Hematopoietic multipotent progenitor cell treated with erythropoietin and hydrocortisone succinate and interleukin-3 and kit ligand, for 8 days (in vitro differentiated cells): ENCODE results near the gene EVPL.
A peak's percentile ranks its signal among the peaks of the same experiment; 100 is the strongest.
"Not testable (repeated sequence)": the region's sequence is repeated elsewhere in the genome, so short reads cannot be mapped to it uniquely, and the experiment has no call there.

Experiments used
- DNase-seq: peaks from one replicate; pipeline ENCODE4 v3.0.0-alpha.2; 2015

The EVPL gene

GRCh38 chr17:76027159-76027839 is at the start of gene EVPL:
TSS of gene EVPL (minus strand) at chr17:76027306. CDS start at chr17:76027198, 108 bp downstream.
- peak; percentile 86 for DNase-seq

- no peak for DNase-seq
Measured at GRCh38 chr17:76076146-76076764, 49.1 kb upstream of the EVPL start.

GRCh38 chr17:76075364-76076145 is 48.4 kb upstream of the EVPL start:
- DNase-seq, result peak; percentile 42

- no peak for DNase-seq
Measured at GRCh38 chr17:76074390-76075363, 47.6 kb upstream of the EVPL start, which contains the start of gene GALR2. TSS of gene GALR2 (plus strand) at chr17:76074781. CDS start at chr17:76074884, 103 bp downstream.

GRCh38 chr17:76072148-76072858 is 45.2 kb upstream of the EVPL start, which contains the start of gene SRP68:
TSS of gene SRP68 (minus strand) at chr17:76072517. CDS start at chr17:76072491, 26 bp downstream.
- DNase-seq, result peak; percentile 90

- peak; percentile 6 for DNase-seq
Measured at GRCh38 chr17:76071531-76072147, 44.5 kb upstream of the EVPL start.

- DNase-seq, result no peak
Measured at GRCh38 chr17:76065775-76066174, 38.7 kb upstream of the EVPL start.

GRCh38 chr17:76063875-76064546 is 36.9 kb upstream of the EVPL start:
- DNase-seq, result peak; percentile 9

- not testable (repeated sequence) for DNase-seq
Measured at GRCh38 chr17:76058264-76058663, 31.2 kb upstream of the EVPL start.

GRCh38 chr17:76056882-76057281 is 29.8 kb upstream of the EVPL start:
- DNase-seq, result peak; percentile 20

- DNase-seq, result no peak
Measured at GRCh38 chr17:76054112-76054476, 27.0 kb upstream of the EVPL start.

- DNase-seq, result peak; percentile 50
Measured at GRCh38 chr17:76053246-76054111, 26.4 kb upstream of the EVPL start.

GRCh38 chr17:76051561-76051960 is 24.5 kb upstream of the EVPL start:
- no peak for DNase-seq

- DNase-seq, result no peak
Measured at GRCh38 chr17:76050538-76051467, 23.7 kb upstream of the EVPL start.

GRCh38 chr17:76049836-76050537 is 22.9 kb upstream of the EVPL start:
- DNase-seq, result no peak

GRCh38 chr17:76049239-76049638 is 22.1 kb upstream of the EVPL start:
- no peak for DNase-seq

- DNase-seq, result no peak
Measured at GRCh38 chr17:76048711-76049110, 21.6 kb upstream of the EVPL start.
